ENCODE measurements around the gene HOXC11.

Gene HOXC11

GRCh38 chr12:53942467-53942997, 30.4 kb upstream of the HOXC11 start:
- no peak for DNase-seq (ENCODE audit: low read depth)

GRCh38 chr12:53944209-53944608, 28.7 kb upstream of the HOXC11 start:
- no peak for DNase-seq (ENCODE audit: low read depth)

- DNase-seq (ENCODE audit: low read depth): no peak
These were observed 27.7 kb upstream of the HOXC11 start for GRCh38 chr12:53944907-53945847.

GRCh38 chr12:53947743-53948142, 25.2 kb upstream of the HOXC11 start:
- DNase-seq (ENCODE audit: low read depth): no peak

GRCh38 chr12:53948650-53949593, 24.0 kb upstream of the HOXC11 start:
- DNase-seq (ENCODE audit: low read depth): no peak

GRCh38 chr12:53949631-53950436, 23.1 kb upstream of the HOXC11 start:
- no peak for DNase-seq (ENCODE audit: low read depth)

- no peak for DNase-seq (ENCODE audit: low read depth)
These were observed 22.5 kb upstream of the HOXC11 start for GRCh38 chr12:53950437-53950773.

GRCh38 chr12:53950789-53951576, 21.9 kb upstream of the HOXC11 start:
- no peak for DNase-seq (ENCODE audit: low read depth)

GRCh38 chr12:53951577-53952334, 21.2 kb upstream of the HOXC11 start:
- no peak for DNase-seq (ENCODE audit: low read depth)

GRCh38 chr12:53952335-53952694, 20.6 kb upstream of the HOXC11 start:
- no peak for DNase-seq (ENCODE audit: low read depth)

- no peak for DNase-seq (ENCODE audit: low read depth)
These were observed 19.8 kb upstream of the HOXC11 start for GRCh38 chr12:53952871-53953734.

GRCh38 chr12:53953831-53954693, 18.9 kb upstream of the HOXC11 start:
- DNase-seq (ENCODE audit: low read depth): no peak

- DNase-seq (ENCODE audit: low read depth): no peak
These were observed 18.3 kb upstream of the HOXC11 start, which contains the start of gene HOXC12 for GRCh38 chr12:53954694-53955035. TSS of gene HOXC12 (plus strand) at chr12:53954903. CDS start at chr12:53954930, 27 bp downstream.

GRCh38 chr12:53955036-53955775, 17.7 kb upstream of the HOXC11 start:
- DNase-seq (ENCODE audit: low read depth): no peak

- no peak for DNase-seq (ENCODE audit: low read depth)
These were observed 17.1 kb upstream of the HOXC11 start for GRCh38 chr12:53955776-53956250.

- no peak for DNase-seq (ENCODE audit: low read depth)
These were observed 16.6 kb upstream of the HOXC11 start for GRCh38 chr12:53956251-53956887.
